ENCODE data around the gene ANXA2.

The ANXA2 gene

DNA sequence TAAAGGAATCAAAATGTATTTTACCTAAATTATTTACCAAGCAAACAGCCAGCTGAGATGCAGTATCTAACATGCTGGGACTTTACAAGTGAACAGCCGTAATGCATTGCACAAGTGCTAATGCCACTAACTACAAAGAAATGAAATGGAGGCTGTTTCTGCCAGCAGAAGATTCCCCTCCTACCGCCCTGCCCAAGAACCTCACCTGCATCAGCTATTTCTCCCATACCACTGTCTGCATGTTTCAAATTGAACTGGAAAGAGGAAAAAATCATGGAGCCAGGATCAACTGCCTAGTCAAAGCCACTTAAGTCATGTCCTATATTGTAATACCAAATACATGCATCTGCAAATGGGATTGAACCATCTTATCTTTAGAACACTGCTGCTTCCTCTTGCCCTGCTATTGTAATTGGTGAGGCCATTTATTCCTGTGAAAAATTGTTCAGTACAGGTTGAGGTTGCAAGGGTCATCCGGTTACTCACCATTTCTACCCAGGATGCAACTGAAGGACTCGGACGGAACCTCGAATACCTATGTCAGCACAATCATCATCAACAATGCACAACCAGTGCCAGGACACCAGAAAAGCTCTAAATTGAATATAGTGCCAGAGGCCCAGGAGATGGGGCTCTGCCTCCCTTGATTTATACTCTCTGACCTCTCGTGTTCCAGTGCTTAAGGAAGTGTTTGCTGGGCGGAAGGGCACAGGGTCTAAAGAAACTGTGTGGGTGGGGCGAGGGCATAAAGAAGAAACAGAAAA lies 27.5 kb downstream of the ANXA2 start:
- no peak for DNase-seq (ENCODE audit: low read depth)

GRCh38 chr15:60369696-60370095 lies 28.1 kb downstream of the ANXA2 start:
- no peak for DNase-seq (ENCODE audit: low read depth)

DNA sequence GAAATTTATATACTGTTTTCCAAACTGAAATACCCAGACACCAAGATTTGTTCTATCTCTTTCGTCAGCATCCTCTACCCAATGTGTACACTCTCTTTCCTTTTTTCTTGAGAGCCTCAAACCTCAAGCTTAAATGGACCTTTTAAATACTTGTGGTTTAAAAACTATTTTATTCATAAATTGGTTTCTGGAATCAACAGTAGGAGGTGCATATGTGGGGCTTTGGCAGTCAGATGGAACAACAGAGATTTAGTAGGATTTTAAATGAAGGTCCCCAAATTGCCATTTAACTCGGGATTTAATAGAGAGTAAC lies 33.2 kb downstream of the ANXA2 start:
- no peak for DNase-seq (ENCODE audit: low read depth)

DNA sequence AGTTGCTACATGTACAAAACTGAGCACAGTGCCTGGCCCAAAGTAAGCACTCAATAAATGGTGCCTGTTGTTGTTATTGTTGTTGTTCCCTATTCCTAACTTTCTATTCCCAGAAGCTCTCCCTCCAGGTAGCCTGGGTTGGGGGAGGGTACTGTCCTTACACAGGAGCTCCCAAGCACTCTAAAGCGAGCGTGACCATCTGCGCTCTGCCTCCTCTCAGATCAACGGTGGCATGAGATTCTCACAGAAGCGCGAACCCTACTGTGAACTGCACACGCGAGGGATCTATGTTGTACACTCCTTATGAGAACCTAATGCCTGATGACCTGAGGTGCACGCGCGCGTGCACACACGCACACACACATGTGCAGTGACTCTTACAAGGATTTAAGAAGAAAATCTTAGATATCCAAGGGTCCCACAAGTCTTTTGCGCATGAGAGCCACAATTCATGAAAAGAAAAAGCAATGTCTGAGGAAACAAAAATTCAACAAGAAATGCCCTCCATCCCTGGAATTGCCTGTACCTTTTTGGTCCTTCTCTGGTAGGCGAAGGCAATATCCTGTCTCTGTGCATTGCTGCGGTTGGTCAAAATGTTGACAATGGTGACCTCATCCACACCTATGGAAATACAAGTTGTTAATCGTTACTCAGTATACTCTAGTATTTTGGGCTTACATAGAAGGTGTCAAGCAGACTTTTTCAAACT lies 33.7 kb downstream of the ANXA2 start:
- DNase-seq (ENCODE audit: low read depth), result no peak

- DNase-seq (ENCODE audit: low read depth), result no peak
Observed at GRCh38 chr15:60363087-60363549, 34.7 kb downstream of the ANXA2 start.

DNA sequence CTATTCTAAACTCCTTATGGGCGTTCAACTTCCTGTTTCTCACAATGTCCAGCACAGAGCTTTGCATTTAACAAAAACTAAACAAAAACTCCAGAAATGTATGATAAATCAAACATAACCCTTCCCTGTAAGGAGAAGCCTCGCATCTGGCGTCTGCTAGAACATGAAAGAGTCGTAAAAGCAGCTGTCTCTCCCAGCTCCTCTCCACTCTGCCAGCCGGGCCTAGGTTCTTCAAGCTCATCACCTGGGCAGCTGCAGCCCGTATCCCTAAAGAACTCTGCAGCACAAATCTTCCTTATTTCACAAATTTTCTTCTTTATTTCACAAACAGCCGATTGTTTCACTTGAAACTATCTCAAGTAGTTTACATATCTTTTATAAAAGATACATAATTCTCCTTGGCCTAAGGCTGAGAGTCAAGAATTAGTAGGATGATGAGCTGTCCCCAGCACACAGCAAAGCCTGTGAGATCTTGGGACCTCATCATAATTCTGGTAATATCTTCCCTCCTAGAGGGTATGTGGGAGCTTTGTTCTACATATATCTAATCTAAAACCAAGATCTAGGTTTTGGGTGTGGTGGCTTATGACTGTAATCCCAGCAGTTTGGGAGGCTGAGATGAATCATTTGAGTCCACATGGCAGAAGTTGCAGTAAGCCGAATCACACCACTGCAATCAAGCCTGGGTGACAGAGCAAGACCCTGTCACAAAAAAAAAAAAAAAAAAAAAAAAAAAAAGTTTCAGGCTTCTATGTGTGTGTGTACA lies 35.3 kb downstream of the ANXA2 start:
- no peak for DNase-seq (ENCODE audit: low read depth)

GRCh38 chr15:60359738-60360137 lies 38.0 kb downstream of the ANXA2 start:
- DNase-seq (ENCODE audit: low read depth), result peak; percentile 8

GRCh38 chr15:60358935-60359682 lies 38.7 kb downstream of the ANXA2 start:
- no peak for DNase-seq (ENCODE audit: low read depth)

- DNase-seq (ENCODE audit: low read depth), result no peak
Observed at GRCh38 chr15:60356832-60357231, 41.0 kb downstream of the ANXA2 start.

DNA sequence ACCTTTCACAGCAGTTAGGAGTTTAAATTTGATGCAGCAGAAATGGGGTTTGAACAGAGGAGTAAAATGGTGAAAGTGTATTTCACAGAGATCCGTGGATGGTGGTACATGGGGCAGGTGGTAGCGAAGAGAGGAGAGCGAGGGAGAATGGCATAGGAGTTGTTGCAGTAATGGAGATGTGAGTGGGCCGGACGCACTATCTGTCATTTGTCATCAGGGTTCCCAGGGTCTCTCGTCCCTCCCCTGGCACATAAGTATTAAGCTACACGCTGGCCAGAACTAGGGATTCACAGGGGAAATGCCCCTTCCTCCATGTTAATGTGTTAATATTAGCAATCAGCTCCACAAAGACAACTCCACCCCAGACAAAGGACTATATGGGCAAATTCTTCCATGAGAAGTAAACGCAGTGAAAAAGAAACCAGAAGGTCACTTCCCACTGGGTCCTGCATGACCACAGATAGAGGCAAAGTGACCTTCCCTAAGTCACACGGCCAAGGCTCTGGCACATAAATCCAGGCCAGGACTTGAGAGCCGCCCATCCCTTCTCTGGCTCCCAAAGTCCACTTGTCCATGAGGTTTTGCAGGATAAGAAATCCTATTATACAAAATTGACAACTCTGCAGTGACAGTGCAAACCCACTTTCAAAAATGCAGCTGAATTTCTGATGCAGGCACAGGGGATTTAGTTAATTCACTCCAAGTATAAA lies 42.5 kb downstream of the ANXA2 start:
- DNase-seq (ENCODE audit: low read depth), result no peak

DNA sequence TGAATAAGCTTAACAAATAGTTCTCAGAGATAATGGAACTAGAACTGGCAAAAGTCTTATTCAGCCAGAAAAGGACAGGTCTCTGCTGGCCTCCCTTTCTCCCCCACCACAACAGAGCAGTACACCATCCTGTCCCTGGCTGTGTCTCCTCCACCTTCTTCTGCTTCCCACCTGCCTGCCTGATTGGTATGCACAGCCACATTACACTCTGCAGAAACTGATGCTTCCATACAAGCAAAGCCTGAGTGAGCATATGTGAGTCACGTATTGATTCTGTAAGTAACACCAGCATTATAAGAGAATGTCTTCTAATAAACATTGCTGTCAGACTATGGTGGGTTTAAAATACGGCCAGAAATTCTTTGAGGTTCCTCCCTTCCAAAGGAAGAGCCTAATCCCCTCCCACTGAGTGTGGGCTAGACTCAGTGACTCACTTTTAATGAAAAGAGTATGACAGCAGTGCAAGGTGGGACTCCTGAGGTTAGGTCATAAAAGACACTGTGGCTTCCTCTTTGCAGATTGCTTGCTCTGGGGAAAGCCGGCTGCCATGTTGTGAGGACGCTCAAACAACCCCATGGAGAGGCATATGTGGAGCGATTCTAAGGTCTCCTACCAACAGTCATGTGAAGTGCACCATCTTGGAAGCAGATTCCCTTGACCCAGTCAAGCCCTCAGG lies 44.4 kb downstream of the ANXA2 start:
- DNase-seq (ENCODE audit: low read depth), result no peak

DNA sequence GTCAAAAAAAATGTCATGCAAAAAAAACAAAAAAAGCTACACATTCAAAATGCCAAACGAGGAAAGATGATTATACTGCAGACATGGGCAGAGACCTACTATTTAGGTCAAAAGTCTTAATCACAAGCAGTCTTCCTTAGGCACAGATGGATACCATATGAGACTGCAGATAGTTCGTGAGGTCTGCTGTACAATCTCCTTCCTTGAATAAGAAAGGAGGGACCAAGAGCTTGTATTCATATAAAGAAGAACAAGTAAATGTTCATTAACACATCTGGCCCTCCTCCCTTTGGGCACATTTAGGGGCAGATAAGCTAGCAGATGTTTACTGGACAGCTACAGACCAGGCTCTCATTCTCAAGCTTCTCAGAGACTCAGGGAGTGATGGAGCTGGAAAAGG lies 45.3 kb downstream of the ANXA2 start:
- no peak for DNase-seq (ENCODE audit: low read depth)

GRCh38 chr15:60351066-60351465 lies 46.7 kb downstream of the ANXA2 start:
- no peak for DNase-seq (ENCODE audit: low read depth)

- no peak for DNase-seq (ENCODE audit: low read depth)
Observed at GRCh38 chr15:60350108-60350507, 47.7 kb downstream of the ANXA2 start.

DNA sequence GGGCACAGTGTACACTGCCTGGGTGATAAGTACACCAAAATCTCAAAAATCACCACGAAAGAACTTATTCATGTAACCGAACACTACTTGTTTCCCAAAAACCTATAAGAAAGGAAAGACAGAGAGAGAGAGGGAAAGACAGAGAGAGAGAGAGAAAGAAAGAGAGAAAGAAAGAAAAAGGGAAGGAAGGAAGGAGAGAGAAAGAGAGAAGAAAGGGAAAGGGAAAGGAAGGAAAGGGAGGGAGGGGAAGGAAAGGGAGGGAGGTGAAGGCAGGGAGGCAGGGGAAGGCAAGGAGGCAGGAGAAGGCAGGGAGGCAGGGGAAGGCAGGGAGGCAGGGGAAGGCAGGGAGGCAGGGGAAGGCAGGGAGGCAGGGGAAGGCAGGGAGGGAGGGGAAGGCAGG lies 48.2 kb downstream of the ANXA2 start:
- no peak for DNase-seq (ENCODE audit: low read depth)

DNA sequence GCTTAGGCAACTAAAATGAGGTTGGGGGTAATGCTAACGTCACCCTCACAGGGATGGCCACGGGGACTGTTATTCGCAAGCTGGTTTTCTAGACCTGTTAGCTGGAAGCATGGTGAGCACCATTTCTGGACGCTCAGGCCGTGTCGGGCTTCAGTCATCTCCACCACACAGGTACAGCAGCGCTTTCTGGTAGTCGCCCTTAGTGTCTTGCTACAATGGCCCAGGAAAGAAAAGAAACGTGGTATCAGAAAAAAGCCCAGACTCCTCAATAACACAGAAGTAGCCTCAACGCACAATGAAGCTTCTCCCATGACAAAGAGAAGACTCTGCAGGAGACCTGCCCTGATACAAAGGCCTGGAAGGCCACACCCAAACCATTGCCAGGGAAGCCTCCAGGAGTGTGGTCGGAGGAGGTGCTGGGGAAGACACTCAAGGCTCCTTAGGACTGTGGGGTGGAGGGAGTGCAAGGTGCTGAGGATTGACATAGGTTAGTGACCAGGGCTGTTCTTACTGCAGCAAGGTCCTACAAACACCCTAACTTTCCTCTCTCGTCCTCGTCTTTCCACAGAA lies 50.2 kb downstream of the ANXA2 start:
- DNase-seq (ENCODE audit: low read depth), result no peak

- no peak for DNase-seq (ENCODE audit: low read depth)
Observed at GRCh38 chr15:60346653-60347052, 51.1 kb downstream of the ANXA2 start.

DNA sequence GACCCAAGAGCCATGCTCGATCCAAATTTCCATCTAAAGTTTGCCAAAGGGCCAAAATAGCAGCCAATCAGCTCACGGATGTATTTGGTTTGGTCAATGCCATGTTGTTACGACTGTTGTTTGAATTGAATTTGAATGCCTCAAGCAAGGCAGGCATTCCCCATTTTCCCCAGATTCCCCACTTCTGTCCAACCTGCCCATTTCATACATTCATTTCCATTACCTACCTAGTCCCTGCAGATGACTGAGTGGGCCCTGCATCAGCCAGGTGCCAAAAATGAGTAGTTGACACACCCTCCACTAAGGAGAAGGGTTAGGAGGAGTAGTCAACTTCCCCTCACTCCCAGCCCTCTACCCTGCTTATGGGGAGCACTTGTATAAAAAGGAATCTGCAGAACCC lies 51.7 kb downstream of the ANXA2 start:
- DNase-seq (ENCODE audit: low read depth), result no peak

DNA sequence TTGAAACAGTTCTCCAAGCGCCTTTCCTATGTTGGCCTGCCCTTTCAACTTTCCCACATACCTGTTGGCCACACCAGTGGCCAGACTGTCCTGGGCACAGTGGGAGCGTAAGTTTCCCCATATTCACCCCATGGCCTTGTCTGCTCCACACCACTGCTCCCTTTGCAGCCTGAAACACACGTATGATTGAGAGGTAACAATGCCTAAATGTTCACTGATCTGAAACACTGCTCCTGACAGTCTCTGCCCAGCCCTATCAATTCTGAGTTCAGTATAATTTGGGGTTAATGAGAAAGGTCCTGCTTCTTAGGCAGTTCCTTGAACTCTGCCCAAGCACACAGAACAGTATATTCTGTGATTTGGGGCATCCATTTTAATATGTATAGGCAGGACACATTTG lies 52.2 kb downstream of the ANXA2 start:
- no peak for DNase-seq (ENCODE audit: low read depth)

GRCh38 chr15:60344987-60345386 lies 52.8 kb downstream of the ANXA2 start:
- no peak for DNase-seq (ENCODE audit: low read depth)

DNA sequence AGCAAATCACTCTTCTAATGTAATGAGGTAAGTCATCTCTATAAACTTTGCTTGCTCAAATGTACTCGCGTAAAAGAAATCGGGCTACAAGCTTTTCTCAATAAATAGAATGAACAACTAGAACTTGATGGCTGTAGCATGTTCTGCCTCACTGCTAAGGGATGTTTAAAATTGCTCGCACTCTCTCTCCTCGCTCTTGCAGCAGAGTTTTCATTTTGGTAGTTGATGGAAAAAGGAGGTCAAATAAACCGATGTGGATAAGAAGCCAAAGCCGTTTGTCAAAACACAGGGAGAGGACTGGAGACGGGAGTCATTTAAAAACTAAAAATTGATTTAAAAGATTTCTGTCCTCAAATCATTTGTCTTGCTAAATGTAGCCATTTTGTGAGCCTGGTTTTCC lies 53.3 kb downstream of the ANXA2 start:
- DNase-seq (ENCODE audit: low read depth), result no peak

All from activated T-cell treated with anti-CD3 and anti-CD28 coated beads for 1 hour (primary cell).